ENCODE data around the gene KLHDC1. TPM values are rescaled to one million over a fixed set of nuclear protein-coding genes. Genes with fewer than 3 reads are reported as not detected.

Gene KLHDC1
- total and polyA plus RNA-seq, 9 of the 15 experiments (the other 6 are each of a cell fraction or from before 2014, with no cell fraction given), result 0.08 to 0.41 (median 0.18) TPM

DNA sequence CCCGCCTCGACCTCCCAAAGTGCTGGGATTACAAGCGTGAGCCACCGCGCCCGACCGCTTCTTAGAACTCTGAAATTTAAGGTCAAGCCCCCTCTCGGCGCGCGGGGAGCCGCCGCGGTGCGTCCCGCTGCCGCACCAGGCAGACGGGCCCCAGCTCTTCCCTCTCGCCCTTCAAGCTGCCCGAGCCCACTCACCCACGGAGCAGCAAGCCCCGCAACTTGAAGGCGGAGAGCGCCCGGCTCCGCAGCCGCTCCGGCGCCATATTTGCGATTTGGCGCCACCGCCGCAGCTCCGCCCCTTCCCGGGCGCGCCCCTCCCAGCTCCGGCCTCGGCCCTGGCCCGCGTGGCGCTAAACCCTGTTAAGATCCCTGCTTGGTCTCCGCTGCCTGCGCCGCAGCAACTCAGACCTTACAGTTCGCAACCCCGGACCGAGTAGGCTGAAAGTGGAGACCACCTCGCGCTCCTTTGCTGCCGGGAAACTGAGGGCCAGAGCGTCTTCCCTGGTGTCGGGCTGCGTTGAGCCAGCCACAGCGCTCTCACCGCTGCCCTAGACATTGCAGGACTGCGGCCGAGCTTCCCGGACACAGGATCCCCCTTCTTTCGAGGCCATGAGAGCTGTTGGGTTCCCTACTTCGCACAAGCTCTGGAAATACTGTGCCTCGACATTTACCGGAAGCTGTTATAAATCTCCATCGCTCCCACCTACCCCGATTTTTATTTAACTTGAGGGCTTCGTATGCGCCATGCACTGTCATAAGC lies 4.8 kb upstream of the KLHDC1 start, which contains the start of gene POLE2 (continued):
- no peak for TF ChIP-seq PHB (CRISPR knock-in tag; IDR thresholded peaks at IDR 0.05)
- TF ChIP-seq RB1 (IDR thresholded peaks at IDR 0.05; ENCODE audit: low read depth), result peak; percentile 96
- TF ChIP-seq ZNF699 (CRISPR knock-in tag; IDR thresholded peaks at IDR 0.05; ENCODE audit: insufficient replicate concordance), result no peak
- TF ChIP-seq, protein P1, sequence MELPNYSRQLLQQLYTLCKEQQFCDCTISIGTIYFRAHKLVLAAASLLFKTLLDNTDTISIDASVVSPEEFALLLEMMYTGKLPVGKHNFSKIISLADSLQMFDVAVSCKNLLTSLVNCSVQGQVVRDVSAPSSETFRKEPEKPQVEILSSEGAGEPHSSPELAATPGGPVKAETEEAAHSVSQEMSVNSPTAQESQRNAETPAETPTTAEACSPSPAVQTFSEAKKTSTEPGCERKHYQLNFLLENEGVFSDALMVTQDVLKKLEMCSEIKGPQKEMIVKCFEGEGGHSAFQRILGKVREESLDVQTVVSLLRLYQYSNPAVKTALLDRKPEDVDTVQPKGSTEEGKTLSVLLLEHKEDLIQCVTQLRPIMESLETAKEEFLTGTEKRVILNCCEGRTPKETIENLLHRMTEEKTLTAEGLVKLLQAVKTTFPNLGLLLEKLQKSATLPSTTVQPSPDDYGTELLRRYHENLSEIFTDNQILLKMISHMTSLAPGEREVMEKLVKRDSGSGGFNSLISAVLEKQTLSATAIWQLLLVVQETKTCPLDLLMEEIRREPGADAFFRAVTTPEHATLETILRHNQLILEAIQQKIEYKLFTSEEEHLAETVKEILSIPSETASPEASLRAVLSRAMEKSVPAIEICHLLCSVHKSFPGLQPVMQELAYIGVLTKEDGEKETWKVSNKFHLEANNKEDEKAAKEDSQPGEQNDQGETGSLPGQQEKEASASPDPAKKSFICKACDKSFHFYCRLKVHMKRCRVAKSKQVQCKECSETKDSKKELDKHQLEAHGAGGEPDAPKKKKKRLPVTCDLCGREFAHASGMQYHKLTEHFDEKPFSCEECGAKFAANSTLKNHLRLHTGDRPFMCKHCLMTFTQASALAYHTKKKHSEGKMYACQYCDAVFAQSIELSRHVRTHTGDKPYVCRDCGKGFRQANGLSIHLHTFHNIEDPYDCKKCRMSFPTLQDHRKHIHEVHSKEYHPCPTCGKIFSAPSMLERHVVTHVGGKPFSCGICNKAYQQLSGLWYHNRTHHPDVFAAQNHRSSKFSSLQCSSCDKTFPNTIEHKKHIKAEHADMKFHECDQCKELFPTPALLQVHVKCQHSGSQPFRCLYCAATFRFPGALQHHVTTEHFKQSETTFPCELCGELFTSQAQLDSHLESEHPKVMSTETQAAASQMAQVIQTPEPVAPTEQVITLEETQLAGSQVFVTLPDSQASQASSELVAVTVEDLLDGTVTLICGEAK (IDR thresholded peaks at IDR 0.05), result peak; percentile 38; the same call in 1 of the 2 replicates
- TF ChIP-seq, protein P1 (CRISPR knock-in tag; IDR thresholded peaks at IDR 0.05), result no peak
- no peak for TF ChIP-seq OTX1 (CRISPR knock-in tag; IDR thresholded peaks at IDR 0.05)
- TF ChIP-seq, protein P2, sequence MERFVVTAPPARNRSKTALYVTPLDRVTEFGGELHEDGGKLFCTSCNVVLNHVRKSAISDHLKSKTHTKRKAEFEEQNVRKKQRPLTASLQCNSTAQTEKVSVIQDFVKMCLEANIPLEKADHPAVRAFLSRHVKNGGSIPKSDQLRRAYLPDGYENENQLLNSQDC (CRISPR knock-in tag; IDR thresholded peaks at IDR 0.05), result no peak
- TF ChIP-seq ZNF143 (CRISPR knock-in tag; IDR thresholded peaks at IDR 0.05), result no peak
- no peak for TF ChIP-seq ZNF507 (tag; conservative IDR thresholded peaks at IDR 0.05)
- no peak for TF ChIP-seq ARNT (IDR thresholded peaks at IDR 0.05)
- TF ChIP-seq, protein P3, sequence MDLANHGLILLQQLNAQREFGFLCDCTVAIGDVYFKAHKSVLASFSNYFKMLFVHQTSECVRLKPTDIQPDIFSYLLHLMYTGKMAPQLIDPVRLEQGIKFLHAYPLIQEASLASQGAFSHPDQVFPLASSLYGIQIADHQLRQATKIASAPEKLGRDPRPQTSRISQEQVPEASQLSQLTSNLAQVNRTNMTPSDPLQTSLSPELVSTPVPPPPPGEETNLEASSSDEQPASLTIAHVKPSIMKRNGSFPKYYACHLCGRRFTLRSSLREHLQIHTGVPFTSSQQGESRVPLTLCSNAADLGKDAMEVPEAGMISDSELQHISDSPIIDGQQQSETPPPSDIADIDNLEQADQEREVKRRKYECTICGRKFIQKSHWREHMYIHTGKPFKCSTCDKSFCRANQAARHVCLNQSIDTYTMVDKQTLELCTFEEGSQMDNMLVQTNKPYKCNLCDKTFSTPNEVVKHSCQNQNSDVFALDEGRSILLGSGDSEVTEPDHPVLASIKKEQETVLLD (IDR thresholded peaks at IDR 0.05), result no peak
- TF ChIP-seq, protein P4, sequence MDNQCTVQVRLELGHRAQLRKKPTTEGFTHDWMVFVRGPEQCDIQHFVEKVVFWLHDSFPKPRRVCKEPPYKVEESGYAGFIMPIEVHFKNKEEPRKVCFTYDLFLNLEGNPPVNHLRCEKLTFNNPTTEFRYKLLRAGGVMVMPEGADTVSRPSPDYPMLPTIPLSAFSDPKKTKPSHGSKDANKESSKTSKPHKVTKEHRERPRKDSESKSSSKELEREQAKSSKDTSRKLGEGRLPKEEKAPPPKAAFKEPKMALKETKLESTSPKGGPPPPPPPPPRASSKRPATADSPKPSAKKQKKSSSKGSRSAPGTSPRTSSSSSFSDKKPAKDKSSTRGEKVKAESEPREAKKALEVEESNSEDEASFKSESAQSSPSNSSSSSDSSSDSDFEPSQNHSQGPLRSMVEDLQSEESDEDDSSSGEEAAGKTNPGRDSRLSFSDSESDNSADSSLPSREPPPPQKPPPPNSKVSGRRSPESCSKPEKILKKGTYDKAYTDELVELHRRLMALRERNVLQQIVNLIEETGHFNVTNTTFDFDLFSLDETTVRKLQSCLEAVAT (IDR thresholded peaks at IDR 0.05), result peak in 1 of 2 experiments; percentile 35; a peak in 1 of 4 replicates
- no peak for TF ChIP-seq SREBF1 (IDR thresholded peaks at IDR 0.05; ENCODE audit: borderline replicate concordance, low read depth, low read length)
- TF ChIP-seq, protein P5, sequence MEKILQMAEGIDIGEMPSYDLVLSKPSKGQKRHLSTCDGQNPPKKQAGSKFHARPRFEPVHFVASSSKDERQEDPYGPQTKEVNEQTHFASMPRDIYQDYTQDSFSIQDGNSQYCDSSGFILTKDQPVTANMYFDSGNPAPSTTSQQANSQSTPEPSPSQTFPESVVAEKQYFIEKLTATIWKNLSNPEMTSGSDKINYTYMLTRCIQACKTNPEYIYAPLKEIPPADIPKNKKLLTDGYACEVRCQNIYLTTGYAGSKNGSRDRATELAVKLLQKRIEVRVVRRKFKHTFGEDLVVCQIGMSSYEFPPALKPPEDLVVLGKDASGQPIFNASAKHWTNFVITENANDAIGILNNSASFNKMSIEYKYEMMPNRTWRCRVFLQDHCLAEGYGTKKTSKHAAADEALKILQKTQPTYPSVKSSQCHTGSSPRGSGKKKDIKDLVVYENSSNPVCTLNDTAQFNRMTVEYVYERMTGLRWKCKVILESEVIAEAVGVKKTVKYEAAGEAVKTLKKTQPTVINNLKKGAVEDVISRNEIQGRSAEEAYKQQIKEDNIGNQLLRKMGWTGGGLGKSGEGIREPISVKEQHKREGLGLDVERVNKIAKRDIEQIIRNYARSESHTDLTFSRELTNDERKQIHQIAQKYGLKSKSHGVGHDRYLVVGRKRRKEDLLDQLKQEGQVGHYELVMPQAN (IDR thresholded peaks at IDR 0.05; ENCODE audit: borderline replicate concordance), result no peak

All from K562 (cell line).